Measurements from ENCODE around the gene CDKAL1. TPM values are rescaled to one million over a fixed set of nuclear protein-coding genes. Genes with fewer than 3 reads are reported as not detected.

Gene CDKAL1
- total RNA-seq, 2 donors from 2014 or later: 12.1 to 19.0 TPM

GRCh38 chr6:20564777-20565176 is 30.5 kb downstream of the CDKAL1 start:
- DNase-seq (ENCODE audit: low spot score): no peak
- Histone ChIP-seq H3K9me3 (no peaks in the 10 kb centered on the region), H3K27me3 (replicated peaks; ENCODE audit: insufficient read depth) (no peaks in the 10 kb centered on the region), H3K4me3 (no peak overlapping the region), H3K4me1 (replicated peaks) (no peaks in the 10 kb centered on the region), H3K27ac (no peak overlapping the region), H3K36me3 (no peaks in the 10 kb centered on the region)
- no peak for TF ChIP-seq POLR2A (IDR thresholded peaks at IDR 0.05)
- TF ChIP-seq CTCF (IDR thresholded peaks at IDR 0.05): no peak
- no peak for TF ChIP-seq POLR2AphosphoS5 (IDR thresholded peaks at IDR 0.05)
- intact Hi-C loops (cut with DNase I): loop anchor here (2.0 to 10.0 kb wide), 2 partner anchors 1024 to 1910 kb away; no protein-coding TSS in a partner anchor
- WGBS: 76% methylated on average over 2 of the region's 2 CpGs

GRCh38 chr6:20565342-20565741 is 31.1 kb downstream of the CDKAL1 start:
- H3K27me3 ChIP-seq (replicated peaks; ENCODE audit: insufficient read depth): no peaks in the 10 kb centered on the region
- intact Hi-C loops (cut with DNase I): loop anchor here (2.0 to 10.0 kb wide), 2 partner anchors 1023 to 1909 kb away; no protein-coding TSS in a partner anchor
- H3K9me3 ChIP-seq: no peaks in the 10 kb centered on the region
- H3K4me1 ChIP-seq (replicated peaks): no peaks in the 10 kb centered on the region
- H3K27ac ChIP-seq: no peak overlapping the region
- H3K36me3 ChIP-seq: no peaks in the 10 kb centered on the region
- DNase-seq (ENCODE audit: low spot score): no peak
- H3K4me3 ChIP-seq: no peak overlapping the region
- 94% methylated on average over 2 of the region's 2 CpGs for WGBS
- TF ChIP-seq POLR2A (IDR thresholded peaks at IDR 0.05) (no peak), POLR2AphosphoS5 (IDR thresholded peaks at IDR 0.05) (no peak), CTCF (IDR thresholded peaks at IDR 0.05) (no peak)

- no peaks in the 10 kb centered on the region for H3K36me3 ChIP-seq
- intact Hi-C loops (cut with DNase I): loop anchor here (10.0 kb wide), 1 partner anchor 1909 kb away; no protein-coding TSS in a partner anchor
- no peaks in the 10 kb centered on the region for H3K27me3 ChIP-seq (replicated peaks; ENCODE audit: insufficient read depth)
- H3K4me3 ChIP-seq: no peak overlapping the region
- DNase-seq (ENCODE audit: low spot score): no peak
- no peaks in the 10 kb centered on the region for H3K9me3 ChIP-seq
- 94% methylated on average over 3 of the region's 3 CpGs for WGBS
- no peak overlapping the region for H3K27ac ChIP-seq
- no peaks in the 10 kb centered on the region for H3K4me1 ChIP-seq (replicated peaks)
- TF ChIP-seq POLR2AphosphoS5 (IDR thresholded peaks at IDR 0.05) (no peak), CTCF (IDR thresholded peaks at IDR 0.05) (no peak), POLR2A (IDR thresholded peaks at IDR 0.05) (no peak)
Observed at GRCh38 chr6:20566109-20566508, 31.9 kb downstream of the CDKAL1 start.

- DNase-seq (ENCODE audit: low spot score): no peak
- 45% methylated on average over 3 of the region's 3 CpGs for WGBS
- no peak overlapping the region for H3K27ac ChIP-seq
- no peaks in the 10 kb centered on the region for H3K36me3 ChIP-seq
- no peak overlapping the region for H3K4me3 ChIP-seq
- H3K27me3 ChIP-seq (replicated peaks; ENCODE audit: insufficient read depth): no peaks in the 10 kb centered on the region
- no peaks in the 10 kb centered on the region for H3K9me3 ChIP-seq
- intact Hi-C loops (cut with DNase I): loop anchor here (10.0 kb wide), 1 partner anchor 1906 kb away; no protein-coding TSS in a partner anchor
- TF ChIP-seq POLR2A (IDR thresholded peaks at IDR 0.05) (no peak), CTCF (IDR thresholded peaks at IDR 0.05) (no peak), POLR2AphosphoS5 (IDR thresholded peaks at IDR 0.05) (no peak)
- H3K4me1 ChIP-seq (replicated peaks): no peaks in the 10 kb centered on the region
Observed at GRCh38 chr6:20569000-20569610, 34.8 kb downstream of the CDKAL1 start.

GRCh38 chr6:20571261-20571660 is 37.0 kb downstream of the CDKAL1 start:
- H3K36me3 ChIP-seq: no peaks in the 10 kb centered on the region
- no peaks in the 10 kb centered on the region for H3K27me3 ChIP-seq (replicated peaks; ENCODE audit: insufficient read depth)
- TF ChIP-seq POLR2A (IDR thresholded peaks at IDR 0.05) (no peak), POLR2AphosphoS5 (IDR thresholded peaks at IDR 0.05) (no peak), CTCF (IDR thresholded peaks at IDR 0.05) (no peak)
- no peak overlapping the region for H3K4me3 ChIP-seq
- intact Hi-C loops (cut with DNase I): no loop called here
- no peaks in the 10 kb centered on the region for H3K9me3 ChIP-seq
- no peak for DNase-seq (ENCODE audit: low spot score)
- H3K27ac ChIP-seq: no peak overlapping the region
- H3K4me1 ChIP-seq (replicated peaks): no peaks in the 10 kb centered on the region

Data from prostate gland (tissue), 2 donors.